ENCODE data around the gene NFU1. TPM values are rescaled to one million over a fixed set of nuclear protein-coding genes. Genes with fewer than 3 reads are reported as not detected.

NFU1 gene
- total and polyA plus RNA-seq, 8 donors: 36.2 to 51.6 (median 45.0) TPM

GRCh38 chr2:69390471-69390870 lies 46.8 kb downstream of the NFU1 start:
- Histone ChIP-seq H3K4me1 (peaks cover 0 to 26% of the 10 kb centered on the region in 2 donors), H3K27ac (no peak overlapping the region), H3K9me3 (no peaks in the 10 kb centered on the region), H3K27me3 (no peaks in the 10 kb centered on the region), H3K36me3 (peaks cover 0 to 13% of the 10 kb centered on the region in 2 donors), H3K4me3 (no peak overlapping the region)
- ATAC-seq (no peak), DNase-seq (no peak)
- intact Hi-C loops (cut with DNase I): no loop called here
- no peak for TF ChIP-seq CTCF (IDR thresholded peaks at IDR 0.05)

- no peak for ATAC-seq
- intact Hi-C loops (cut with DNase I): no loop called here
- no peak for TF ChIP-seq CTCF (IDR thresholded peaks at IDR 0.05)
- no peak for DNase-seq
- no peaks in the 10 kb centered on the region for H3K27me3 ChIP-seq
- peaks cover 0 to 31% of the 10 kb centered on the region in 2 donors for H3K4me1 ChIP-seq
- H3K4me3 ChIP-seq: no peak overlapping the region
- no peak overlapping the region for H3K27ac ChIP-seq
- peaks cover 0 to 9% of the 10 kb centered on the region in 2 donors for H3K36me3 ChIP-seq
- no peaks in the 10 kb centered on the region for H3K9me3 ChIP-seq
These were observed 47.2 kb downstream of the NFU1 start for GRCh38 chr2:69390001-69390400.

GRCh38 chr2:69389271-69389670 lies 48.0 kb downstream of the NFU1 start:
- no peaks in the 10 kb centered on the region for H3K9me3 ChIP-seq
- ATAC-seq (no peak), DNase-seq (no peak)
- peaks cover 0 to 3% of the 10 kb centered on the region in 2 donors for H3K36me3 ChIP-seq
- no peak overlapping the region for H3K27ac ChIP-seq
- H3K4me3 ChIP-seq: no peak overlapping the region
- H3K27me3 ChIP-seq: no peaks in the 10 kb centered on the region
- no peak for TF ChIP-seq CTCF (IDR thresholded peaks at IDR 0.05)
- peaks cover 0 to 37% of the 10 kb centered on the region in 2 donors for H3K4me1 ChIP-seq
- intact Hi-C loops (cut with DNase I): no loop called here

GRCh38 chr2:69387770-69388481 lies 49.3 kb downstream of the NFU1 start:
- TF ChIP-seq CTCF (IDR thresholded peaks at IDR 0.05): no peak
- peak overlapping the region; percentile 80 to 90 for H3K4me3 ChIP-seq
- peak overlapping the region; percentile 88 for H3K27ac ChIP-seq
- no peaks in the 10 kb centered on the region for H3K9me3 ChIP-seq
- H3K36me3 ChIP-seq: no peaks in the 10 kb centered on the region
- H3K27me3 ChIP-seq: no peaks in the 10 kb centered on the region
- intact Hi-C loops (cut with DNase I): no loop called here
- peaks cover 0 to 50% of the 10 kb centered on the region in 2 donors for H3K4me1 ChIP-seq
- ATAC-seq (no peak), DNase-seq (no peak)

GRCh38 chr2:69386789-69387734 lies 50.2 kb downstream of the NFU1 start, which contains the start of gene GFPT1:
Gene GFPT1, minus strand, starts transcription at chr2:69387227. Its CDS starts 156 bp downstream, at chr2:69387071.
- ATAC-seq (peak; percentile 98), DNase-seq (peak; percentile 94 to 99 (median 96))
- Histone ChIP-seq H3K27ac (peak within 1 kb of the TSS; percentile 88), H3K4me1 (peaks cover 0 to 59% of the 10 kb centered on the region in 2 donors), H3K36me3 (no peaks in the 10 kb centered on the region), H3K9me3 (no peaks in the 10 kb centered on the region), H3K4me3 (peak within 1 kb of the TSS; percentile 80 to 90), H3K27me3 (no peaks in the 10 kb centered on the region)
- no peak for TF ChIP-seq CTCF (IDR thresholded peaks at IDR 0.05)
- intact Hi-C loops (cut with DNase I): no loop called here
